ENCODE results near the gene MUC21.

- TF ChIP-seq CTCF (IDR thresholded peaks at IDR 0.05; ENCODE audit: insufficient read depth, low read length, poor library complexity, severe bottlenecking) (no peak), EZH2phosphoT487 (conservative IDR thresholded peaks at IDR 0.05; ENCODE audit: low read length) (no peak)
Observed at GRCh38 chr6:30935018-30935417, 48.5 kb upstream of the MUC21 start.
